Breast epithelium (tissue), 4 donors: ENCODE measurements around the gene CLK2. TPM values are rescaled to one million over a fixed set of nuclear protein-coding genes. Genes with fewer than 3 reads are reported as not detected.

Source experiments
- DNase-seq, 2 donors: peaks; one replicate each; pipeline ENCODE4 v3.0.0-alpha.2; 2019; ENCODE audit warnings: low spot score in 2 of 2
- H3K27ac ChIP-seq, 2 donors: fragments of 200-600 bp; sonication (generic) in 1 of 2; one replicate each; pipeline ENCODE4 v1.5.1; 2016 to 2019; ENCODE audit warnings: mild to moderate bottlenecking in 1 of 2
- H3K27me3 ChIP-seq, 2 donors: fragments of 200-600 bp; sonication (generic) in 1 of 2; one replicate each; pipeline versions ENCODE4 v1.5.1 to v1.6.0; 2017 to 2019; ENCODE audit warnings: control low read depth in 1 of 2, mild to moderate bottlenecking in 1 of 2
- H3K36me3 ChIP-seq: fragments of 200-600 bp; one replicate; pipeline ENCODE4 v1.5.1; 2019
- H3K4me1 ChIP-seq, 2 donors: fragments of 200-600 bp; sonication (generic); one replicate each; pipeline ENCODE4 v1.5.1; 2016 to 2019; ENCODE audit warnings: control low read depth in 1 of 2
- H3K4me3 ChIP-seq, 3 donors: fragments of 200-600 bp; sonication (generic); 1 replicate in 2 of 3; 2 replicates in 1 of 3; pipeline ENCODE4 v1.5.1; 2016 to 2019; ENCODE audit warnings: mild to moderate bottlenecking in 3 of 3, moderate library complexity in 2 of 3
- H3K9me3 ChIP-seq, 2 donors: fragments of 200-600 bp; sonication (generic) in 1 of 2; one replicate each; pipeline ENCODE4 v1.5.1; 2016 to 2019; ENCODE audit warnings: control low read depth in 1 of 2
- POLR2A ChIP-seq: fragments of 450-650 bp; IDR thresholded peaks from one replicate; pipeline ENCODE4 v1.6.1; 2016; ENCODE audit warnings: antibody characterized with exemption, mild to moderate bottlenecking, moderate library complexity
- POLR2AphosphoS5 ChIP-seq, 3 donors: sonication (generic); formaldehyde crosslinking; IDR thresholded peaks; one replicate each; pipeline ENCODE4 v1.6.1; 2017; ENCODE audit warnings: antibody characterized with exemption in 3 of 3
- intact Hi-C: fragments of 100-400 bp; cut with DNase I; formaldehyde crosslinking; loops from one replicate; pipeline ENCODE4 v1.15.1; 2023; ENCODE audit warnings: low total_unique reads
- total RNA-seq, 3 donors: library from RNA; depleted of rRNA; stranded (reverse); fragments of >200 nt; gene quantifications; one replicate each; pipeline ENCODE4 v1.1.0, GENCODE V29; 2016
- TF ChIP-seq, protein P1 (sequence below), 3 donors: fragments of 450-650 bp; IDR thresholded peaks; one replicate each; pipeline ENCODE4 v1.5.1; 2016 to 2017; ENCODE audit warnings: antibody characterized with exemption in 3 of 3, mild to moderate bottlenecking in 3 of 3, moderate library complexity in 3 of 3

Gene CLK2
- total RNA-seq, 3 donors from 2014 or later = 29.1 to 53.4 (median 48.7) TPM

GRCh38 chr1:155304558-155305063 lies 31.3 kb upstream of the CLK2 start:
- Histone ChIP-seq H3K9me3 (no peaks in the 10 kb centered on the region), H3K4me3 (no peak overlapping the region), H3K4me1 (peaks cover 0 to 3% of the 10 kb centered on the region in 2 donors), H3K36me3 (no peaks in the 10 kb centered on the region), H3K27me3 (no peaks in the 10 kb centered on the region), H3K27ac (no peak overlapping the region)
- intact Hi-C loops = no loop called here
- DNase-seq = no peak
- no peak for TF ChIP-seq POLR2AphosphoS5 (IDR thresholded peaks at IDR 0.05)
- no peak for TF ChIP-seq POLR2A
- TF ChIP-seq, protein P1, sequence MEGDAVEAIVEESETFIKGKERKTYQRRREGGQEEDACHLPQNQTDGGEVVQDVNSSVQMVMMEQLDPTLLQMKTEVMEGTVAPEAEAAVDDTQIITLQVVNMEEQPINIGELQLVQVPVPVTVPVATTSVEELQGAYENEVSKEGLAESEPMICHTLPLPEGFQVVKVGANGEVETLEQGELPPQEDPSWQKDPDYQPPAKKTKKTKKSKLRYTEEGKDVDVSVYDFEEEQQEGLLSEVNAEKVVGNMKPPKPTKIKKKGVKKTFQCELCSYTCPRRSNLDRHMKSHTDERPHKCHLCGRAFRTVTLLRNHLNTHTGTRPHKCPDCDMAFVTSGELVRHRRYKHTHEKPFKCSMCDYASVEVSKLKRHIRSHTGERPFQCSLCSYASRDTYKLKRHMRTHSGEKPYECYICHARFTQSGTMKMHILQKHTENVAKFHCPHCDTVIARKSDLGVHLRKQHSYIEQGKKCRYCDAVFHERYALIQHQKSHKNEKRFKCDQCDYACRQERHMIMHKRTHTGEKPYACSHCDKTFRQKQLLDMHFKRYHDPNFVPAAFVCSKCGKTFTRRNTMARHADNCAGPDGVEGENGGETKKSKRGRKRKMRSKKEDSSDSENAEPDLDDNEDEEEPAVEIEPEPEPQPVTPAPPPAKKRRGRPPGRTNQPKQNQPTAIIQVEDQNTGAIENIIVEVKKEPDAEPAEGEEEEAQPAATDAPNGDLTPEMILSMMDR (IDR thresholded peaks at IDR 0.05) = no peak

DNA sequence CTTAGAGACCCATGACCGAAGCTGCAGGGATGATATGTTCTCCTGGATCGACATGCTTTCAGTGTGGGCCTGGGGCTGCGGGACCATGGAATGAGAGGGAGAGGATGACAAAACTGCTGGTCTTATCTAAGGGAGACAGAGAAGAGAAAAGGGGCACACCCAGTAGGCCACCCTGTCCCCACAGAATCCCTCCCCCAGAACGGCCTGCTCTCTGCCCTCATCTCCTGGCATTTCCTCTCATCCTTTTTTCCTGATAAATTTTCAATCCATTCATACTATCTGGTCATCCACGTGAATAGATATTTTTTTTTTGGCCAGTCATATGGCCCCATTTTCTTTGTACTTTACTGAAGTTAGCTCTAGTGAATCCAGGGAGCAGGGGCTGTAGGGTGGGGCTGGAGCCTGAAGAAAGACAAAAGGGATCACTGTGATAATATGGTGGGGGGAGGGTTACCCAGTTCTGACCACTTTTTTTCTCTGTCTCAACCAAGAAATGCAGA lies 28.1 kb upstream of the CLK2 start, which contains the start of gene PKLR:
TSS of gene PKLR (minus strand) at position 97 of the 500 bp plus-strand sequence. CDS start at position 54, 43 bp downstream.
- no peaks in the 10 kb centered on the region for H3K4me1 ChIP-seq

GRCh38 chr1:155300553-155301329 lies 27.4 kb upstream of the CLK2 start:
- no peak for DNase-seq
- no peak overlapping the region for H3K27ac ChIP-seq
- H3K4me1 ChIP-seq = no peaks in the 10 kb centered on the region
- no peaks in the 10 kb centered on the region for H3K9me3 ChIP-seq
- H3K36me3 ChIP-seq = no peaks in the 10 kb centered on the region
- H3K4me3 ChIP-seq = no peak overlapping the region
- intact Hi-C loops = no loop called here
- H3K27me3 ChIP-seq = peaks cover 0 to 9% of the 10 kb centered on the region in 2 donors
- TF ChIP-seq POLR2AphosphoS5 (IDR thresholded peaks at IDR 0.05) (no peak), POLR2A (no peak)
- TF ChIP-seq, protein P1 (IDR thresholded peaks at IDR 0.05) = no peak

More for the DNA sequence above, 28.1 kb upstream of the CLK2 start, which contains the start of gene PKLR:
- TF ChIP-seq POLR2A (no peak), POLR2AphosphoS5 (IDR thresholded peaks at IDR 0.05) (no peak)
- TF ChIP-seq, protein P1 (IDR thresholded peaks at IDR 0.05) = no peak
- Histone ChIP-seq H3K4me3 (no peak within 1 kb of the TSS), H3K36me3 (no peaks in the 10 kb centered on the region), H3K9me3 (no peaks in the 10 kb centered on the region), H3K27ac (no peak within 1 kb of the TSS), H3K27me3 (peaks cover 0 to 4% of the 10 kb centered on the region in 2 donors)
- no peak for DNase-seq
- intact Hi-C loops = no loop called here

DNA sequence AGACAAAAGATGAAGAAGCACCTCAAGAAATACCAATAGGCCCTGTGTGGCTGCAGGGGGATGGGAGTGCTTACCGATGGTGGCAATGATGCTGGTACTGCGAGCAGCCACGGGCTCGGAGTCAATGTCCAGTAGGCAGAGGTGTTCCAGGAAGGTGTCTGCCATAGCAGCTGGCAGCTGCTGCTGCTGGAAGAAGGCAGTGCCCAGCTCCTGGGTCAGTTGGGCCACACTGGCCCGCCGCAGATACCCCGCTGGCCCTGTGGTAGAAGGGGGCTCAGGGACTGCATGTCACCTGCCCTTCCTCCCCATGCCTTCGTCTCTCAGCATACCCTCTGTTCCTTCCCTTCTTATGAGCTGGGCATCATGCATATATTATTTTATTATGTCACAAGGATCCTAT lies 26.7 kb upstream of the CLK2 start:
- no peaks in the 10 kb centered on the region for H3K9me3 ChIP-seq
- no peaks in the 10 kb centered on the region for H3K4me1 ChIP-seq
- intact Hi-C loops = no loop called here
- no peak overlapping the region for H3K27ac ChIP-seq
- H3K27me3 ChIP-seq = peaks cover 0 to 16% of the 10 kb centered on the region in 2 donors
- H3K36me3 ChIP-seq = no peaks in the 10 kb centered on the region
- TF ChIP-seq POLR2AphosphoS5 (IDR thresholded peaks at IDR 0.05) = no peak
- TF ChIP-seq POLR2A = no peak
- TF ChIP-seq, protein P1 (IDR thresholded peaks at IDR 0.05) = no peak
- H3K4me3 ChIP-seq = no peak overlapping the region
- no peak for DNase-seq

DNA sequence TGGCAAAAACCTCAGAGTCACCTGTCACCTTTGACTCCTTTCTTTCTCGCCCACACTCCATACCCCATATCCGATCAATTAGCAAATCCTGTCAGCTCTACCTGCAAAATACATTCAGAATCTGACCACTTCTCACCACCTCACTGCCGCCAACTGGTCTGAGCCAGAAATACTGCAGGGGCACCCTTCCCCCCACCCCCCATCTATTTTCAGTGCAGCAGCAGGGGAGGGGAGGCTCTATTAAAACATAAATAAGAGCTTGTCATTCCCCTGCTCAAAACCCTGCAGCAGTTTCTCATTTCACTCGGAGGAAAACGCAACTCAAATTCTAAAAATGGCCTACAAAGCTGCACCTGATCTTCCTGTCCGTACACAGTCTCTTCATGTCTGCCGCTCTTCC lies 24.1 kb upstream of the CLK2 start:
- H3K36me3 ChIP-seq = no peaks in the 10 kb centered on the region
- DNase-seq = no peak
- H3K27me3 ChIP-seq = peaks cover 0 to 26% of the 10 kb centered on the region in 2 donors
- no peak overlapping the region for H3K4me3 ChIP-seq
- TF ChIP-seq, protein P1 (IDR thresholded peaks at IDR 0.05) = no peak
- TF ChIP-seq POLR2A (no peak), POLR2AphosphoS5 (IDR thresholded peaks at IDR 0.05) (no peak)
- no peaks in the 10 kb centered on the region for H3K9me3 ChIP-seq
- intact Hi-C loops = no loop called here
- no peaks in the 10 kb centered on the region for H3K4me1 ChIP-seq
- no peak overlapping the region for H3K27ac ChIP-seq
